HFFc6 (cell line): ENCODE measurements around the gene GHR. TPM values are rescaled to one million over a fixed set of nuclear protein-coding genes. Genes with fewer than 3 reads are reported as not detected.

Experiments
- DNase-seq: peaks from one replicate; pipeline ENCODE4 v3.0.0-alpha.2; 2018
- H3K27ac Mint-ChIP-seq: 2 replicates; pipeline ENCODE4 v1.8.0; 2020; ENCODE audit warnings: mild to moderate bottlenecking, mixed read lengths
- H3K27me3 Mint-ChIP-seq: 2 replicates; pipeline ENCODE4 v1.8.0; 2021; ENCODE audit warnings: mild to moderate bottlenecking, moderate library complexity, mixed read lengths; ENCODE audit not compliant: insufficient read depth
- H3K36me3 Mint-ChIP-seq: 2 replicates; pipeline ENCODE4 v1.8.0; 2021; ENCODE audit warnings: low read depth, mixed read lengths
- H3K4me1 Mint-ChIP-seq: 2 replicates; pipeline ENCODE4 v1.8.0; 2020; ENCODE audit warnings: low read depth, mixed read lengths
- H3K4me3 Mint-ChIP-seq: 2 replicates; pipeline ENCODE4 v1.8.0; 2020; ENCODE audit warnings: mild to moderate bottlenecking, moderate library complexity, mixed read lengths
- H3K9me3 Mint-ChIP-seq: 2 replicates; pipeline ENCODE4 v1.8.0; 2020; ENCODE audit warnings: mild to moderate bottlenecking, mixed read lengths
- CTCF ChIP-seq: fragments of 200-600 bp; sonication (generic); IDR thresholded peaks from 2 replicates; pipeline ENCODE4 v1.5.0; 2021; ENCODE audit warnings: antibody characterized with exemption, mild to moderate bottlenecking
- total RNA-seq, 6 experiments: library from RNA; stranded (reverse); fragmentation: NEBNext Ultra II Directional; extraction: Animal tissue kit (Norgen Biotek cat#: 25700); gene quantifications; 2 replicates in 1 of 6; 3 replicates in 5 of 6; pipeline ENCODE4 v1.2.3, GENCODE V29; 2021

Gene GHR
- total RNA-seq, 6 experiments from 2014 or later = 1.3 to 2.1 (median 1.6) TPM

- H3K27ac Mint-ChIP-seq = peak within 1 kb of the TSS; percentile 46; the same call in 1 of the 2 replicates
- H3K9me3 Mint-ChIP-seq = no peaks in the 10 kb centered on the region
- H3K4me1 Mint-ChIP-seq = peaks cover 14% of the 10 kb centered on the region
- DNase-seq = no peak
- no peak for TF ChIP-seq CTCF
- H3K4me3 Mint-ChIP-seq = peak within 1 kb of the TSS; percentile 88
- no peaks in the 10 kb centered on the region for H3K36me3 Mint-ChIP-seq
- peaks cover 1% of the 10 kb centered on the region for H3K27me3 Mint-ChIP-seq
Observed at GRCh38 chr5:42756606-42757601, 333.7 kb downstream of the GHR start, which contains the start of gene CCDC152. CCDC152 (plus strand) TSS chr5:42756818; CDS start chr5:42759122, 2,304 bp downstream.

GRCh38 chr5:42759456-42759855 is 336.2 kb downstream of the GHR start:
- H3K27ac Mint-ChIP-seq = no peak overlapping the region
- H3K36me3 Mint-ChIP-seq = no peaks in the 10 kb centered on the region
- H3K4me3 Mint-ChIP-seq = no peak overlapping the region
- peaks cover 14% of the 10 kb centered on the region for H3K4me1 Mint-ChIP-seq
- DNase-seq = no peak
- H3K9me3 Mint-ChIP-seq = no peaks in the 10 kb centered on the region
- TF ChIP-seq CTCF = no peak
- H3K27me3 Mint-ChIP-seq = peaks cover 4% of the 10 kb centered on the region; the same call in 1 of the 2 replicates

GRCh38 chr5:42760426-42760825 is 337.2 kb downstream of the GHR start:
- H3K27ac Mint-ChIP-seq = no peak overlapping the region
- peaks cover 4% of the 10 kb centered on the region; the same call in 1 of the 2 replicates for H3K27me3 Mint-ChIP-seq
- peaks cover 14% of the 10 kb centered on the region for H3K4me1 Mint-ChIP-seq
- no peak for TF ChIP-seq CTCF
- H3K36me3 Mint-ChIP-seq = no peaks in the 10 kb centered on the region
- H3K9me3 Mint-ChIP-seq = no peaks in the 10 kb centered on the region
- H3K4me3 Mint-ChIP-seq = no peak overlapping the region
- DNase-seq = no peak

GRCh38 chr5:42761791-42762190 is 338.6 kb downstream of the GHR start:
- no peak for DNase-seq
- no peak overlapping the region for H3K4me3 Mint-ChIP-seq
- H3K9me3 Mint-ChIP-seq = no peaks in the 10 kb centered on the region
- H3K27ac Mint-ChIP-seq = no peak overlapping the region
- H3K4me1 Mint-ChIP-seq = peaks cover 14% of the 10 kb centered on the region
- H3K36me3 Mint-ChIP-seq = no peaks in the 10 kb centered on the region
- no peak for TF ChIP-seq CTCF
- peaks cover 4% of the 10 kb centered on the region; the same call in 1 of the 2 replicates for H3K27me3 Mint-ChIP-seq

GRCh38 chr5:42767491-42768105 is 344.4 kb downstream of the GHR start:
- no peak overlapping the region for H3K4me3 Mint-ChIP-seq
- DNase-seq = peak; percentile 25
- no peaks in the 10 kb centered on the region for H3K9me3 Mint-ChIP-seq
- peaks cover 2% of the 10 kb centered on the region; the same call in 1 of the 2 replicates for H3K27me3 Mint-ChIP-seq
- no peaks in the 10 kb centered on the region; the same call in 1 of the 2 replicates for H3K4me1 Mint-ChIP-seq
- H3K27ac Mint-ChIP-seq = no peak overlapping the region
- H3K36me3 Mint-ChIP-seq = no peaks in the 10 kb centered on the region
- peak; percentile 78 for TF ChIP-seq CTCF
